ENCODE data around the gene PRSS36. TPM values are rescaled to one million over a fixed set of nuclear protein-coding genes. Genes with fewer than 3 reads are reported as not detected.

PRSS36 gene
- total and polyA plus RNA-seq, 7 donors: 0.24 to 1.7 (median 0.69) TPM

DNA sequence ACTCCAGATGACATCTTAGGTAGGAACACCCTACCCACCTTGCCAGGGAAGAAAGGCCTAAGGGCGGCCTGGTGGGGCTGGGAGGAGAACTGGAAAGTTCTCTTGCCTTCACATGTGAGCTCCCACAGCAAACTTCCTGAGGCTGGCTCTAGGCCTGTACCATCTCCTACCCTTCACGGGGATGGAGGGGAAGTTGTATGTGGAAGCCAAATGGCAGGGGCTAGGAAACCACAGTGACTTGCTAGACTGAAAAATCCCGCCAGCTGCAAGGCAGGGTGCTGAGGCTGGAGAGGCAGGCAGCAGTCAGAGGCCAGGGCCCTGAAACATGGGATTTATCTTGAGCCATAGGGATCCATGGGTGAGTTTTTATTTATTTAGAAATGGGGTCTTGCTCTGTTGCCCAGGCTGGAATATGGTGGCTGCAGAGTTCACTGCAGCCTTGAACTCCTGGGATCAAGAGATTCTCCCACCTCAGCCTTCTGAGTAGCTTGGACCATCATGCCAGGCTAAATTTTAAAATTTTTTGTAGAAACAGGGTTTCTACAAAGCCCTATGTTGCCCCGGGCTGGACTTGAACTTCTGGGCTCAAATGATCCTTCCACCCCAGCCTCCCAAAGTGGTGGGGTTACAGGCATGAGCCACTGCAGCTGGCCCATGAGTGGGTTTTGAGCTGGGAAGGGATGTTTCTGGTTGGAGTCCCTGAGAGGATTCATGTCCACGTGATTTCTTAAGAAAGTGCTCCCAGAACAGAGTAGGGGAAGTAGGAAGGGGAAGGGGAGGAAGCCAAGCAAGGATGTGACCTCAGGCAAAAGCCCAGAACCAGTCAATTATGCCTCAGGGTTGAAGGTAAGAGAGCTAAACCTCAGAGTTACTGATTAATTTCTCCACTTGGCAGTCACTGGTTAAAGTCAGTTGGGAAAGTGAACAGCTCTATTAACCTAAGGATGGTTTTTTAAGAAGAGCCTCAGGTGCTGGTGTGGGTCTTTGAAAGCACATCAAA is 36.4 kb downstream of the PRSS36 start:
- ATAC-seq (no peak), DNase-seq (no peak)
- WGBS, 3 donors: 56 to 62% (median 56%) methylated on average over 5 of the region's 5 CpGs
- intact Hi-C loops (cut with DNase I): no loop called here
- Histone ChIP-seq H3K36me3 (ENCODE audit: insufficient read depth in 1 of 2, low read depth in 1 of 2) (peaks cover 2 to 29% of the 10 kb centered on the region in 2 donors), H3K27me3 (ENCODE audit: insufficient read depth in 3 of 3, low read length in 2 of 3) (no peaks in the 10 kb centered on the region), H3K27ac (peak overlapping the region; percentile 70), H3K4me1 (peaks cover 30% of the 10 kb centered on the region), H3K9me3 (no peaks in the 10 kb centered on the region), H3K4me3 (no peak overlapping the region)
- TF ChIP-seq, protein P1, sequence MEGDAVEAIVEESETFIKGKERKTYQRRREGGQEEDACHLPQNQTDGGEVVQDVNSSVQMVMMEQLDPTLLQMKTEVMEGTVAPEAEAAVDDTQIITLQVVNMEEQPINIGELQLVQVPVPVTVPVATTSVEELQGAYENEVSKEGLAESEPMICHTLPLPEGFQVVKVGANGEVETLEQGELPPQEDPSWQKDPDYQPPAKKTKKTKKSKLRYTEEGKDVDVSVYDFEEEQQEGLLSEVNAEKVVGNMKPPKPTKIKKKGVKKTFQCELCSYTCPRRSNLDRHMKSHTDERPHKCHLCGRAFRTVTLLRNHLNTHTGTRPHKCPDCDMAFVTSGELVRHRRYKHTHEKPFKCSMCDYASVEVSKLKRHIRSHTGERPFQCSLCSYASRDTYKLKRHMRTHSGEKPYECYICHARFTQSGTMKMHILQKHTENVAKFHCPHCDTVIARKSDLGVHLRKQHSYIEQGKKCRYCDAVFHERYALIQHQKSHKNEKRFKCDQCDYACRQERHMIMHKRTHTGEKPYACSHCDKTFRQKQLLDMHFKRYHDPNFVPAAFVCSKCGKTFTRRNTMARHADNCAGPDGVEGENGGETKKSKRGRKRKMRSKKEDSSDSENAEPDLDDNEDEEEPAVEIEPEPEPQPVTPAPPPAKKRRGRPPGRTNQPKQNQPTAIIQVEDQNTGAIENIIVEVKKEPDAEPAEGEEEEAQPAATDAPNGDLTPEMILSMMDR (IDR thresholded peaks at IDR 0.05): no peak

DNA sequence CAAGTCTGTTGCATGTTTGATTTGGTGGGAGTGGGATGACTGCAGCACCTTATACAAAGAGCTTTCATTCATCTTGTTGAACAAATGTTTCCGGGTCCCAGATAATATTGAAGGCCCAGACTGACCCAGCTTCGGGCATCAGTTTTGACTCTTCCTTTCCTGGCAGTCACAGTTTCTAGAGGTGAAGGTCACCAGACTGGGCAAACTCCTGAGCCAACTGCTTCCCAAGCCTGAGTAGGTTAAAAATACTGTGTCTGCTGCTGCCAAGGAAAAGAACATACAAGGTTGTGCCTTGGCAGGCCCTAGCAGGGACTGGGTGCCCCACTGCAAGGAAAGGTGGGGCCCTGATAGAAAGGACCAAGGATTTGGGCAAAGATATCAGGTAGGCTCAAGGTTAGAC is 37.2 kb downstream of the PRSS36 start:
- ATAC-seq: peak; percentile 4 to 56 (median 37)
- WGBS, 3 donors: 24 to 40% (median 35%) methylated on average over 2 of the region's 2 CpGs
- Histone ChIP-seq H3K9me3 (no peaks in the 10 kb centered on the region), H3K4me1 (peaks cover 26% of the 10 kb centered on the region), H3K27ac (peak overlapping the region; percentile 70), H3K27me3 (ENCODE audit: insufficient read depth in 3 of 3, low read length in 2 of 3) (no peaks in the 10 kb centered on the region), H3K36me3 (ENCODE audit: insufficient read depth in 1 of 2, low read depth in 1 of 2) (peaks cover 2 to 29% of the 10 kb centered on the region in 2 donors), H3K4me3 (no peak overlapping the region)
- TF ChIP-seq, protein P1 (IDR thresholded peaks at IDR 0.05): no peak
- intact Hi-C loops (cut with DNase I): no loop called here
- DNase-seq: no peak

DNA sequence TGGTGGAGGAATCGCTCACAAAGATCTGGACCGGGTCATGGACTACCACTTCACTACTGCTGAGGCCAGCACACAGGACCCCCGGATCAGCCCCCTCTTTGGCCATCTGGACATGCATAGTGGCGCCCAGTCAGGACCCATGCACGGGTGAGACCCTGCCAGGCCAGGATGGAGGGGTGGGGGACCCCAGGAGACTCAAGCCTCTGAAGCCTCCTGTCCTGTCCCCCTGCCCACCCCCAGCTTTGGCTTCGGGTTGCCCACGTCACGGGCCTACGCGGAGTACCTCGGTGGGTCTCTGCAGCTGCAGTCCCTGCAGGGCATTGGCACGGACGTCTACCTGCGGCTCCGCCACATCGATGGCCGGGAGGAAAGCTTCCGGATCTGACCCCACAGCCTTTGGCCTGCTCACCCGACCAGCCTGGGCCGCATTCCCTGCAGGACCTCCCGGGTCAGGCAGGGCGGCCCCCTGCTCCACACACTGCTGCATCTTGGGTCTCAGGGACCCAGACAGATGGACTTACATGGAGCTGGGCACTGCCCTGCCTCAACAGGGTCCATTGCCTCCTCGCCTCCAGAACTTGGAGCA is 37.9 kb downstream of the PRSS36 start:
- Histone ChIP-seq H3K4me3 (no peak overlapping the region), H3K9me3 (no peaks in the 10 kb centered on the region), H3K27ac (peak overlapping the region; percentile 70), H3K4me1 (peaks cover 26% of the 10 kb centered on the region), H3K36me3 (ENCODE audit: insufficient read depth in 1 of 2, low read depth in 1 of 2) (peaks cover 2 to 29% of the 10 kb centered on the region in 2 donors), H3K27me3 (ENCODE audit: insufficient read depth in 3 of 3, low read length in 2 of 3) (no peaks in the 10 kb centered on the region)
- 85 to 93% (median 87%) methylated on average over 21 to 23 of the region's 23 CpGs for WGBS, 3 donors
- DNase-seq (no peak), ATAC-seq (no peak)
- intact Hi-C loops (cut with DNase I): no loop called here
- TF ChIP-seq, protein P1 (IDR thresholded peaks at IDR 0.05): no peak

DNA sequence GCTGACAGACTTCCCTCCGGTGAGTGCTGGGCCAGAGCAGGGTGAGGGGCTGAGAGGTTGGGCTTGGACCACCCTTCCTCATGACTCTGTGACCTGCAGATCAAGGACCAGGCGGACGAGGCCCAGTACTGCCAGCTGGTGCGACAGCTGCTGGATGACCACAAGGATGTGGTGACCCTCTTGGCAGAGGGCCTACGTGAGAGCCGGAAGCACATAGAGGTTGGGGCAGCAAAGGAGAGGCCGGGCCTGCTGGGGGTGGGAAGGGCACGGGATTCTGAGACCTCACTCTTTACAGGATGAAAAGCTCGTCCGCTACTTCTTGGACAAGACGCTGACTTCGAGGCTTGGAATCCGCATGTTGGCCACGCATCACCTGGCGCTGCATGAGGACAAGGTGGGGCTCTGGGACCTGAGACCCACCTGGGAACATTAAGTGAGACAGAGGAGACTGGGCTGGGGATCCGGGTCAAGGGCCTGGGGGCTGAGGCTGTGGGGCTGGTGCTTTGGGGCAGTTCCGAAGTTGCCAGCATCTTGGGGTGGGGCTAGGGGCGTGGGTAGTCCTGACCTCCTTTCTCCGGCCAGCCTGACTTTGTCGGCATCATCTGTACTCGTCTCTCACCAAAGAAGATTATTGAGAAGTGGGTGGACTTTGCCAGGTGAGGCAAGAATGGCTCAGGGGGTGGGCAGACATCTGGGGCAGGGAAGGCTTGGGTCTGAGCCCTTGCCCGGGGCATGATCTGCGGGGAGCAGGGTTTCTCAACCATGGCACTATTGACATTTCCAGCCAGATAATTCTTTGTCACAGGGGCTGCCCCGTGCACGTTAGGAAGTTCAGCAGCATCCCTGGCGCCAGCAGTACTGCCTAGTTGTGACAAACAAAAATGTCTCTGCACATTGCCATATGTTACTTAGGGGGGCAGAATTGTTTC is 39.5 kb downstream of the PRSS36 start:
- H3K9me3 ChIP-seq: no peaks in the 10 kb centered on the region
- peak in 3 of 4 donors; percentile 3 to 23 (median 15) for ATAC-seq
- peaks cover 2 to 29% of the 10 kb centered on the region in 2 donors for H3K36me3 ChIP-seq (ENCODE audit: insufficient read depth in 1 of 2, low read depth in 1 of 2)
- H3K27ac ChIP-seq: peak overlapping the region; percentile 90
- no peak for DNase-seq
- H3K27me3 ChIP-seq (ENCODE audit: insufficient read depth in 3 of 3, low read length in 2 of 3): no peaks in the 10 kb centered on the region
- peak overlapping the region; percentile 86 for H3K4me3 ChIP-seq
- WGBS, 3 donors: 63 to 72% (median 65%) methylated on average over 26 of the region's 26 CpGs
- peaks cover 32% of the 10 kb centered on the region for H3K4me1 ChIP-seq
- TF ChIP-seq, protein P1 (IDR thresholded peaks at IDR 0.05): no peak
- intact Hi-C loops (cut with DNase I): no loop called here
